ENCODE data around the gene PRDM16. TPM values are rescaled to one million over a fixed set of nuclear protein-coding genes. Genes with fewer than 3 reads are reported as not detected.
A peak's percentile ranks its signal among the peaks of the same experiment; 100 is the strongest.

Gene PRDM16
- total RNA-seq, 1 donor from 2014 or later = 12.8 TPM

DNA sequence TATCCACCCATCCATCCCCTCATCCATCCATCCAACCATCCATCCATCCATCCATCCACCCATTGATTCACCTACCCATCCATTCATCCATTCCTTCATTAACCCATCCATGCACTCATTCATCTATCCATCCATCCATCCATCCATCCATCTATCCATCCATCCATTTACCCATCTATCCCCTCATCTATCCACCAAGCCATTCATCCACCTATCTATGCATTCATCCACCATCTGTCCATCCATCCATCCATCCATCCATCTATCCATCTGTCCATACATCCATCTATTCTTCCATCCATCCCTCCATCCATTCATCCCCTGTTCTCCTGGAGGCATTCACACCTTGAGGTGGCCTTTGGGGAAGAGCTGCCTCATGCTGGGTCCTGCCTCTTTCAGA is 107.0 kb downstream of the PRDM16 start:
- DNase-seq (ENCODE audit: missing footprints) (no peak), ATAC-seq (no peak)
- intact Hi-C loops (cut with DNase I) = no loop called here

DNA sequence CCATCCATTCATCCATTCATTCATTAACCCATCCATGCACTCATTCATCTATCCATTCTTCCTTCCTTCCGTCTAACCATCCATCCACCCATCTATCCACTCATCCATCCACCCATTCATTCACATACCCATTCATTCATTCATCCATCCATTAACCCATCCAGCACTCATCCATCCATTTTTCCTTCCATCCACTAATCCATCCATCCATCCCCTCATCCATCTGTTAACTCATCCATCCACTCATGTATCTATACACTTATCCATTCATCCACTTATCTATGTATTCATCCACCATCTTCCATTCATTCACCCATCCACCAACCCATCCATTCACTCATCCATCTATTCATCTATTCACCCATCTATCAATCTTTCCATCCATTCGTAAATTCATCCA is 107.8 kb downstream of the PRDM16 start:
- ATAC-seq = no peak
- no peak for DNase-seq (ENCODE audit: missing footprints)
- intact Hi-C loops (cut with DNase I) = no loop called here

DNA sequence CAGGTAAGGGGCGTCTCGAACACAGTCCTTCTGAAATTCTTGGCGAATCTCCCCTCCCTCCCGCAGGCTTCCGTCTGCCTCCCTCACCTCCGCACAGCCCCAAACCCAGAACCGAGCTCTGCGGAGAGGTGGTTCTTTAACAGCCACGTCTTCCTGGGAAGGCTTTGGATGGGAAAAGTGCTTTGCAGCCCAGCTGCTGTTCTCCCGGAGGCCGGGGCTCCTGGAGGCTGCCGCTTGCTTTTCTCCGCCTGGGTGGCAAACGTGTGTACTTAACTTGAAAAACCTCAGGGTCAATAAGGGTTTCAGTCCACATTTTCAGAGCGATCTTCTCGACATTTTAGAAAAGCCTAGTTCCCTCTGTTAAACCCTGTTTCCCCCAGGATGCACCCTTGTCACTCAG is 109.3 kb downstream of the PRDM16 start:
- DNase-seq (ENCODE audit: missing footprints) = no peak
- intact Hi-C loops (cut with DNase I) = no loop called here

DNA sequence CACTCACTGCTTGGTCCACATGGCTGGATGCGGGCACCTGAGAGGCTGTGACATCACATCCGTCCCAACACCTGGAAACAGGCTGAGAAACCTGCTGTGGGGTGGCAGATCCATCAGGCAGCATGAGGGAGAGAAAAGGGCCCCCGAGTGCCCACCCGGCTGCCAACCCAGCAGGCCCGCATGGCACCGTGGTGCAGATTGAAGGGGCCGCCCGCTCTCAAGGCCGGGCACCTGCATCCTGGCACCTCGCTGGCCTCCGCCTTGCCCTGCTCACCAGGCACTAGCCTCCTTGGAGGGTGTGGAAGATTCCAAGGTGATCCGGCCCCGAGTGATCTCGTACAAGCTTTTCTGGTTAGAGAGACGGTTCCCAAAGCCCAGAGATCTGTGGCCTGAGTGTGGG is 110.5 kb downstream of the PRDM16 start:
- ATAC-seq (no peak), DNase-seq (ENCODE audit: missing footprints) (no peak)
- intact Hi-C loops (cut with DNase I) = no loop called here

More for the DNA sequence above, 109.3 kb downstream of the PRDM16 start:
- no peak for ATAC-seq

DNA sequence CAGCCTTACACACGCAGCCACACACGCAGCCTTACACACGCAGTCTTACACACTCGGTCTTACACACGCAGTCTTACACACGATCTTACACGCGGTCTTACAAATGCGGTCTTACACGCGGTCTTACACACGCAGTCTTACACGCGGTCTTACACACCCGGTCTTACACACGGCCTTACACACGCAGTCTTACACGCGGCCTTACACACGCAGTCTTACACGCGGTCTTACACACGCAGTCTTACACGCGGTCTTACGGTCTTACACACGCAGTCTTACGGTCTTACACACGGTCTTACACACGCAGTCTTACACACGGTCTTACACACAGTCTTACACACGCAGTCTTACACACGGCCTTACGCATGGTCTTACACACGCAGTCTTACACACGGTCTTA is 111.9 kb downstream of the PRDM16 start:
- intact Hi-C loops (cut with DNase I) = no loop called here
- ATAC-seq (no peak), DNase-seq (ENCODE audit: missing footprints) (no peak)

DNA sequence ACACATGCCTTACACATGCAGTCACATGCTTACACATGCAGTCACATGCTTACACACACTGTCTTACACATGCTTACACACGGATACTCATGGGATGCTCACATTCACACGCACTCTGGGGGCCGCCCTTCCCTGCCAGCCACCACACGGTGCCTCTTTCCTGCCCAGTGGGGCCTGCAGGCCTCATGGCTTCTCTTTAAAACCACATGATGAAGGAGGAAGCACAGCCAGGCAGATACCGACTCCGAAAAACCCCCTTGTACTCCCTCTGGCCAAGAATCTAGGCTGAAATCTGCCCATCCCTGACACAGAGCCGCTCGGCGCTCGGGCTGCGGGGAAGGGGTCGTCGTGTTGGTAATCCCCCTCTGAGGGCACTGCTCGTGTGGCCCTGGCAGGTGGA is 113.0 kb downstream of the PRDM16 start:
- intact Hi-C loops (cut with DNase I) = no loop called here
- no peak for ATAC-seq
- DNase-seq (ENCODE audit: missing footprints) = no peak

DNA sequence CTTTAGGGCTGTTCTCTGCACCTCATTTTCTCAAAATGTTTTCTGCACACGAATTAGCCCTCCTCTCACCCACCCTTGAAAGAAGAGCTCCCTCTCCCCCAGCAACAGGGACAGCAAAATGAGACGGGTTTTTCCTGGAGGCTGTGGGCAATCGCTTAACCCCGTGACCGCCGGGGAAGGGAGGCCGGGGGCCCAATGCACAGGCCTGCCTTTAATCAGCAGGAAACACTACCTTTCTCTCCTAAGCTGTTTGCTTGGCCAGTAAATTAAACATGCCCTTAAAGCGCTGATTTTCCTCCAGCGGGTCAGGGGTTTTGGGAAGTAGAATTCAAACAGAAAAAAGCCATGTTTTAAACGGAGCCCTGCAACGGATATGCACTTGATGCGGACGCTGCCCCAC is 114.4 kb downstream of the PRDM16 start:
- DNase-seq (ENCODE audit: missing footprints) (no peak), ATAC-seq (no peak)
- intact Hi-C loops (cut with DNase I) = no loop called here

DNA sequence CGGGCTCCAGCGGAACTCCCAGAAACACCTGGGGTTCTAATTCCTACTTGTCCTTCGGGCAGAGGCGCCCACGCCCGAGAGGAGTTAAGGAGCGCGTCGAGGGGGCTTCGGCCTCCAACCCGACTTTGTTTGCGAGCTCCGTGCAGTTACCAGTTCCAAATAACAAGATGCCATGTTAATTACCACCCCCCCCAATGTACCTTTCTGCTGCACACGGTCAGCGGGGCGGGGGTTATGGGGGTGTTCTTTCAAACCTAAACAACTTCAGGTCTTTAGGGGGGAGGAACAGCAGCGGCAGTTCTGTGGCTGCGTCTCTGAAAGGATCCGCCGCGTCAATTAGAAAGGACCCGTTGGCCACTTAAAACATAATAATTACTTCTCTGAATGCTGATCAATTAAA is 114.8 kb downstream of the PRDM16 start:
- DNase-seq (ENCODE audit: missing footprints) = no peak
- ATAC-seq = no peak
- intact Hi-C loops (cut with DNase I) = no loop called here

DNA sequence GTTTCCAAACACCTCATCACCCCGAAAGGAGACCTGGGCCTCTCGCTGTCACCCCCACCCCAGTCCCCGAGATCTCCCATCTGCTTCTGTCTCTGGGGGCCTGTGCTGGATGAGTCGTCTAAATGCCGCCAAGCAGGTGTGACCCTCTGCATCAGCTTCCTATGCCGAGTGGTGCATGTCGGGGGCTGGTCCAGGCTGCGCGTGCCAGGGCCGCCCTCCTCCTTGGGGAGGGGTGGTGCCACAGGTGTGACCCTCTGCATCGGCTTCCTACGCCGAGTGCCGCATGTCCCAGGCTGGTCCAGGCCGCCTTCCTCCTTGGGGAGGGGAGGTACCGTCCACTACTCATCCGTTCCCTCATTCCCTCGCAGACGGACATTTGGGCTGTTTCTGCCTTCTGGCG is 115.7 kb downstream of the PRDM16 start:
- ATAC-seq (no peak), DNase-seq (ENCODE audit: missing footprints) (no peak)
- intact Hi-C loops (cut with DNase I) = no loop called here

DNA sequence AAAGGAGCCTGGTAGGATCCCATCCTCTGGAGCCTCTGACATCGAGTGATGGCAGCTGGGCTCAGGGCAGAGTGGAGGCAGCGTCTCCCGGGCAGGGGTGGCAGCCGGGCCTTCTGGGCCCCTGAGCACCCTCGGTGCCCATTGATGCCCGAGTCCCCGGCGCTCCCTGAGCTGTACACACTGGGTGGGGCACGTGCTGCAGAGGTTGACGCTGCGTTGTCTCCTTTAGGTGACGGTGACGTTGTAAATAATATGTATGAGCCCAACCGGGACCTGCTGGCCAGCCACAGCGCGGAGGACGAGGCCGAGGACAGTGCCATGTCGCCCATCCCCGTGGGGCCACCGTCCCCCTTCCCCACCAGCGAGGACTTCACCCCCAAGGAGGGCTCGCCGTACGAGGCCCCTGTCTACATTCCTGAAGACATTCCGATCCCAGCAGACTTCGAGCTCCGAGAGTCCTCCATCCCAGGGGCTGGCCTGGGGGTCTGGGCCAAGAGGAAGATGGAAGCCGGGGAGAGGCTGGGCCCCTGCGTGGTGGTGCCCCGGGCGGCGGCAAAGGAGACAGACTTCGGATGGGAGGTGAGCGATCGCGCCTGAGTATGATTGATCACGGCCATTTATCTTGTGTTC is 117.0 kb downstream of the PRDM16 start:
- ATAC-seq (no peak), DNase-seq (ENCODE audit: missing footprints) (no peak)
- intact Hi-C loops (cut with DNase I) = no loop called here

DNA sequence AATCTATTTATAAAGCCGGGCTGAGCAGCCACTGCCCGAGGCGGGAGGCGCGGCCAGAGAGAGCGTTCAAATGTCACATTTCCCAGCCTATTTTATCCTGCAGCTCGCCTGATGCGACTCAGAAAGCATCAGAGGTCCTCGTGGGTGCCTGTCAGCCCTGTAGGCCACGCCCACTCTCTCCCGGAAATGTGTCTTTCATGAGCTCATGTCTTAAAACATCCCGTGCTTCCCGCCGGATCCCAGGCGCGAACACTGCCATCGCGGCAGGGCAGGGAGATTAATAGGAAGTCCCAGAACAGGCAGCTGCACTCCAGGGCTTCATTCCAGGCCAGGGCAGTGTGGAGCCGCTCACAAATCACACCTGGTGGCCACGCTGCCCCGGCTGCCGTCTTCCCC is 117.5 kb downstream of the PRDM16 start:
- intact Hi-C loops (cut with DNase I) = no loop called here
- ATAC-seq = peak; percentile 57
- peak; percentile 84 for DNase-seq (ENCODE audit: missing footprints)

DNA sequence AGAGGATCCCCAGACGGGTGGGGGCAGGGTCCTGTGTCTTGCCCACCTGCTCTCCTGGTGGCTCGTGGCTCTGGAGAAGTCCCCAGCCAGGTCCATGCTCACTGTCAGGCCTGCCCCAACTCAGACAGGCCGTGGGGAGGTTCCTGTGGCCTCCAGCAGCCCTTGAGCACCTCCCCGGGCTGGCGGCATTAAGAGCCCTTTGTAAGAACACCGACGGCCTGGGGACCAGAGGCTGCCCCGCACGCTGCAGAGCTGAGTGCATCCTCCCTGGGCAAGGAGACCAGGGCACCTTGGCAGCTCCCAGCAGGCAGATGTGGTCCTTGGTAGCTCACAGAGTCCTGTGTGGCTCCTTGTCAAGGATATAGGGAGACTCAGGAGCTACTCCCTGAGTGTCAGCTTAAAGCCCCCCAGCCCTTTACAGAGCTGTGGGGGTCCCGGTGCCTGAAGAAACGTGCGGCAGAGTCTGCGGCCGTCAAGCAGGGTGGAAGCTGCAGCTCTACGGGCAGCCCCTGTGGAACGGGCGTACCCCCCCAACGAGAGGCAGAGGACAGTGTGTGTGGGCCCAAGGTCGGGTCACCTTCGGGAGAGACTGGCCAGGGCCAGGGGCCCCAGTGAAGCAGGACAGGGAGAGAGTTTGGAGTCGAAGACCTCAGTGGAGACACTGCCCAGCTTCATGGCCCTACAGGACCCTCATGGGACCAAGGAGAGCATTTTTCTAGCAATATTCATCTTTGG is 118.6 kb downstream of the PRDM16 start:
- intact Hi-C loops (cut with DNase I) = no loop called here
- no peak for DNase-seq (ENCODE audit: missing footprints)
- ATAC-seq = peak; percentile 40

DNA sequence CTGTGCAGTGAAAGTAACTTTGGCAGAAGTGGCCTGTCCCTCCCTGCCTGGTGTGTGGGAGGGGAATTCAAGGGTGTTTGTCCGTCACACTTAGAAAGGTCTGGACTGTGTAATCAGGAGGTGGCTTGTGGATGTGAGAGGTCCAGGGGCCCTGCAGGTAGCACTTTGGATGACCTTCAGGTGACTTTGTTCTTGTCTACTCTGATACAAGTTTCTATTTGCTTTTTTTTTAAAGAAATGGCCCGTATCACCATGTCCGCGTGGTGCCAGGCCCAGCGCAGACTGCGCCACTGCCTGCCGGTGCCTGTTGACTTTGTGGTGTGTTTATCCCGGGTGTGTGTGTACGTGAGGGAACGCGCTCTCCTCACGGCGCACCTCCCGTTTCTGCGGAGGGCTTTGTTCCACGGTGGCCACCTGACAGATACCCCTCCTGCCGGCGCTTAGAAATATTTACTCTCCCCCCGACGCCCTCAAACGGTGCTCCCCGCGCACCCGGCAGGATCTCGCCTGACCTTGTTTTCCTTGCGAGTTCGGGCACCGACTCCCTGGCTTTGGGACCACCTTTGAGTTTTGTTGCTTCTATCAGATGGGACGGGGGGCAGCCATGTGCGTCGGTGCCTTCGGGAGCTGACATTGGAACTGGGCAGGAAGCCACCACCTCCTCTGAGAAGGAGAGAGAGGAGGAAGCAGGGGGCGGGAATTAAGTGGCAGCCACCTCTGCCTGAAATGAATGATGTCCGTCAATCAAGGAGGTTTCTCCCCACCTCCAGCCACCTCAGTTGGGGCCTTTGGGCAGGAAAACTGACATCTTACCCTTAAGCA is 119.4 kb downstream of the PRDM16 start:
- intact Hi-C loops (cut with DNase I) = no loop called here
- DNase-seq (ENCODE audit: missing footprints) (no peak), ATAC-seq (peak; percentile 41)

DNA sequence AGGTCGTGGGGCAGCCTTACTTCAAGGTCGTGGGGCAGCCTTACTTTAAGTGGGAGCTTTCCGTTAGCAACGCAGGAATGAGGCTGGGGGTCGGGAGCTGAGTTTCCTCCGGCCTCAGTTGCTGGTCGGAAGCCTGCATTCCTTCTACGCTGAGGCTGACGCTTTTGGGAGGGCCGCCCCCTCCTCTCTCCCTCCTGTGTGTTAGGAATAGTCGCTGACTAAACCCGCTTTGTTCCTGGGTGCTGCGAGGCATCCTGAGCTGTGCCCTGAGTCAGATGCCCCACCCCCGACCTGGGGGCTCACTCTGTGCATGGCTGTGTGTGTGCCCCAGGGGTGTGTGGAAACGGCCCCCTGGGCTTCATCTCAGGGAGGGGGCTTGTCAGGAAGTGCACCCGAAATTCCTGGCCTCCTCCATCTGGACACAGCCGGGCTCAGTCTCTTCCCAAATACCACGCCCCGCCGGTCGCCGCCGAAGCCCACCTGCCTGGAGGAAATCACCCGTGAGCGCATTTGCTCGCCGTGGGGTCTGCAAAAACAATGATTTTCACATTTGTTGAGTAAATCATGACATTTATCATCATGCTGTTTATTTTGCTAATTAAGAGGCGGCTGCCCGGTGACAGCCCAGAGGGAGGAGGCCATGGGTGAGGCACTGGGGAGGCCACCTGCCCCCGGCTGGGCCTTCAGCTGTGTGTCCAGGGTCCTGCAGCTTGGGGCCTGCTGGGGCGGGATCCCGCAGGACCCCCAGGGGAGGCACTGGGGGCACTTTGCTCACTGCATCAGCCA is 121.4 kb downstream of the PRDM16 start:
- ATAC-seq (no peak), DNase-seq (ENCODE audit: missing footprints) (no peak)
- intact Hi-C loops (cut with DNase I) = no loop called here

DNA sequence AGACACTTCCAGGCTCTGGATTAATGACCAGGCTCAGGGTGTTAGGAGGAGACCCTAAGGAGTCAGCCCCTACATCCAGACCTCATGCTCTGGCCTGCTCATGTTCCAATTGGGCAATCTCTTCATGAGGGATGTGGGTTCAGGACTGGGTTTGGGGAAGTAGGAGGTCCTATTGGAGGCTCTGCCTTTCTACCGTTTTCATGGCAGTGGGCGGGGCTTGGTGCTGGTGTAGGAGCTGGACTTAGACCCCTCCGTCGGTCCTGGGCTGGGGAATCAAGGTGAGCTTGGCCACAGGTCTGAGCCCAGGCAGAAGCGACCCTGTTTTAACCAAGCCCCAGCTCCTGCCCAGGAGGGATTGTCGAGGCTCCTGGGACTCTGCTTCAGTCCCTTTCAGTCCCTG is 123.4 kb downstream of the PRDM16 start:
- DNase-seq (ENCODE audit: missing footprints) (no peak), ATAC-seq (no peak)
- intact Hi-C loops (cut with DNase I) = no loop called here

DNA sequence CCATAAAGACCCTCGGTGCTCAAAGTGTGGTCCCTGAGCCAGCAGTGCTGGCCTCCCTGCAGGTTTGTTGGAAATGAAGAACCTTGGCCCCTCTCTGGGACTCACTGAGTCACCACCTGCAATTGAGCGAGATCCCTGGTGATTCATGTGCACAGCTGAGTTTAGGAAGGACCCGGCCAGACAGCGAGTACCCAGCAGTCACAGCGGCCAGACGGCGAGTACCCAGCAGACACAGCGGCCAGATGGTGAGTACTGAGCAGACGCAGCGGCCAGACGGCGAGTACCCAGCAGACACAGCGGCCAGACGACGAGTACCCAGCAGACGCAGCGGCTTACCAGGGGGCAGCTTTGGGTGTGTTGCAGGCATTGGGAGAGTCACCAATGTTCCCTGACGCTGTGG is 123.8 kb downstream of the PRDM16 start:
- no peak for ATAC-seq
- intact Hi-C loops (cut with DNase I) = no loop called here
- no peak for DNase-seq (ENCODE audit: missing footprints)

DNA sequence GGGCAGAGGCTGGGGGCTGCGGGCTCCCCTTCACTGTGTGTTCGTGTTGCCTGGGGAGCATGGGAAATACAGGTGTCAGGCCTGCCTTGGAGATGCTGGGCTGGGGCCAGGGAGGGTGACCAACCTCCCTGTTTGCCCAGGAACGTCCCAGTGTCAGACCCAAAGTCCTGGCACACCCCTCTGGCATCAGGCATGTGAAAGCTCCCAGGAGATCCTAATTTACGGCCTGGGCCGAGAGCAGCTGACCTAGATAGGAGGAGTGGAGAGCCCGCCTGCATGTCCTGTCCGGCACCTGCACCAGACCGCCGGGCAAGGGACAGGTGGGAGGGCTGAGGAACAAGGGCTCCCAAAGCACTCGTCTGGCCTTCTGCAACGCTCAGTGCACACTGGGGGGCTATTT is 124.8 kb downstream of the PRDM16 start:
- ATAC-seq (no peak), DNase-seq (ENCODE audit: missing footprints) (no peak)
- intact Hi-C loops (cut with DNase I) = no loop called here

DNA sequence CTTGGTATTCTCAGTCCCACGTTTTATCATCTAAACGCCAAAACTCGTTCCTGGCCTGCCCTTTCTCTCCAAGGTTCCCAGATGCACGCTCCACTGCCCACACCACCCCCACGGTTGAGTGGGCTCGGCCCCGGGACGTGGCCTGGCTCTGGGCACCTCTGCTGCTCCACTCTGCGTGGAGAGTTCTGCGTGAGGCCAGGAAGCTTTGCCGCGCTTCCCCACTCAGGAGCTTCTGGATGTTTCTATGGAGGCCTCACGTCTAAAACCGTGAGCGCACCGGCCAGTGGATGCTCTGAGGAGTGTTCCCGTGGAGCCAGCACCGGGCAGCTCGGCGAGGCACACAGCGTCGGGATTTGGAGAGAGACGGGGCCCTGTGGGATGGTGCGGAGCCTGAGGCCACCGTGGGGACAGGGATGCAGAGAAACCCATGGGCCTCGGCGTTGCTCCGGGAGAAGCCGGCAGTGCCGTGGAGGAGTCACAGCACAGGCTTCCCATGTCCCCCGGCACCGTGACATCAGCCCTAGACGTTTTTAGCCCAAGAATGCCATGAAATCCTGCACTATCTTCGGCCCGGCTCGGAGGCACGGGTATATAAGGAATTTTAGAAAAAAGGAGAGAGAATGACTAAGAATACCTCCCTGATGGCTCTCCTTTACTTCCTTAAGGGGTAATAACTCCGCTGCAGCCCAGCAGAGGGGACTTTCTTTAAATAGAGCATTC is 125.9 kb downstream of the PRDM16 start:
- intact Hi-C loops (cut with DNase I) = no loop called here
- ATAC-seq (no peak), DNase-seq (ENCODE audit: missing footprints) (no peak)

DNA sequence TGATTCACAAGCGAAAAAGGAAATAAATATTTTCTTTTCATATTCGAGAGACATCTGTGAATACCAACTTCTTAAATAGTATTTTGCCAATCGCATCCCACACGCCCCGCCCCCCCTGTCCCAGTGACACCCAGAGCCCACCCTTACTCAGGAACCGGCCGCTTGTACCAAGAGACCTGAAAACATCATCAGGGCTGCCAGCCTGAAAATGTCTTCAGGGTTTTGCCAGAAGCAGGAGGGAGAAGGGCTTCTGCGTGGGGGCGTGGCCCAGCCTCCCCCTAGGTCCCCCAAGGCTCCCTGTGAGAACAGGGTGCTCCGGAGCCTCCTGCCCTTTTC is 126.4 kb downstream of the PRDM16 start:
- DNase-seq (ENCODE audit: missing footprints) (no peak), ATAC-seq (no peak)
- intact Hi-C loops (cut with DNase I) = no loop called here
